GM19452 (cell line): ENCODE results near the gene DTNBP1.

Experiments
- ATAC-seq: cut with Tn5 transposase; IDR thresholded peaks from one replicate; pipeline ENCODE4 v1.9.1; 2021; ENCODE audit not compliant: unreplicated experiment

The DTNBP1 gene

GRCh38 chr6:15594512-15595259 is 68.1 kb downstream of the DTNBP1 start:
- ATAC-seq: no peak

DNA sequence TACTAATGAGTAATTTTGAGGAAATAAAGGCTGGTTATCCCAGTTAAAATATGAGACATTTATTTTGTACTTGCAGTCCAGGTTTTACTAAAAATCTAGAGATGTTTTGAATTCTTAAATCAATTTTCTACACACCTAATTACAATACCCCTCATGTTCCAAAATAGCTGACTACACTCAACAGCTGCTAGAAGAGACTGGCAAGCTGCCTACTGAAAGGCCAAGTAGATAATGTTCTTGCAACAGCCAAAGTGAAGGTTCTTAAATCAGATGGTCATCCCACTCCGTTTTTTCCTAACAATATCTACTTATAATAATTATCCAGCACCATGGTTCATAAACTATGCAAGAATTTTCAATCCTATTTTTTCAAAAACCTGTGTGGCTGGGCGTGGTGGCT is 69.0 kb downstream of the DTNBP1 start:
- no peak for ATAC-seq

GRCh38 chr6:15592610-15593009 is 70.2 kb downstream of the DTNBP1 start:
- ATAC-seq: no peak

DNA sequence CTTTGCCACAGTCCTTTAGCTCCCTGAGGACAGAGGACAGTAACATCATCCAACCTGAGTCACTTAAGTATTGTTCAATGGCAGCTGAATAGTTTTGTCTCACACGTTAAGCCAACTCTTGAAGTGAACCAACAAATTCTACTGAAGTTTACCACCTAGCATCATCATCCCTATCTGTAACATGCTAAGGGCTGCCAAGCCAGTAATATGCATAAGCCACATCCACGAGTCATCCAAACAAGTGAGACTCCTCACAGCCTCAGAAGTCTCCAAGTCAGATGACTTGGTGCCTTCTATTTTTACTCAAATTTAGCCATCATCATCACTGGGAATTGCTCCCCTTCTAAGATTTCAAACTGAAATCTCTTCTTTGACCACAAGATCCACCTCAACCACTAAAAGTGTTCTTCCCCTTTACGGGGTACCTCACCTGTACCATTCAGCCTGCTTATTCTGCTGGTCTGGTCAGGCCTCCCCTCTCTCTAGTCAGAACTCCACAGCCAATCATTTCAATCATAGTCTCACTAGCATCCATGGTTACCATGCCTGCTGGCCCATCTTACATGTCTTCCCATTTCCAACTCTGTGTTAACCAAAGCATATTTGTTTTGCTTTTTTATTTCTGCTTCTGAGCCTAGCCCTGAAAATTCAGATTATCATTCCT is 73.7 kb downstream of the DTNBP1 start:
- no peak for ATAC-seq

GRCh38 chr6:15586503-15586902 is 76.3 kb downstream of the DTNBP1 start:
- no peak for ATAC-seq

DNA sequence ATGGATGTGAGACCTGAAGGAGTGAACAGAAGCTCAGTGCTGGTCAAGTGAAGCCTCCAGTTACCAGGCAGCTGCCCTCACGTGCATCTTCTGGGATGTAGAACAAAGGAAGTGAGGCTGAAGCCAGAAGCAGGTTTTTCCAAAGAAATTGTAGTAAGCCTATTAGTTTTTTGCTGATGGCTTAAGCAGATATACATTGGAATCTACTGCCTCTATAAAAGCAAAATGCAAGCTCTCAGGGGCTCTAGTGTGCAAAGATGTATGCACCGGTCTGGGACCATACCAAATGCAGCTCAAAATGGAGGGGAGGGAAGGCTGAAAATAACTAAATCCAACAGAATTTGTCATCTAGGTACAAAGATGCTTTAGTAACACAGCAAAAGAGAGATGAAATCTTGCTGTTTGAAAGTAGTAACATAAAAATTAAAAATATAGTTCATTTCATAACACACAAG is 77.0 kb downstream of the DTNBP1 start:
- ATAC-seq: no peak

DNA sequence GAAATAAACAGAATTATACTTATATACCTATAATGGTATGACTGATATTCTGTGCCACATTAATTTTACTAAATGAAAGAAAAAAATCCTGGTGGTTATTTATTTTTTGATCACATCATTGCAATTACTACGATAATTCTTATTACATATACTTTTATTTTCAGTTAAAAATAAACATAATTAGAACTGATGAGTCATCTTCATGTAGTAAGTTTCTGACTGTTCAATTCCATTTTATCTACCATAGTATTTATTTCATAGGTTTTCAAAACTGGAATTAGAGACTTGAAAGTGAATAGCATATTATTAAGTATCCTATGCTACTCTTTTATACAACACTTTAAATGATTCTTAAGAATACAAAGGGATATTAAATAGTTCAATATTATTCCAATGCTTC is 80.3 kb downstream of the DTNBP1 start:
- no peak for ATAC-seq

GRCh38 chr6:15581751-15582150 is 81.1 kb downstream of the DTNBP1 start:
- ATAC-seq: no peak

DNA sequence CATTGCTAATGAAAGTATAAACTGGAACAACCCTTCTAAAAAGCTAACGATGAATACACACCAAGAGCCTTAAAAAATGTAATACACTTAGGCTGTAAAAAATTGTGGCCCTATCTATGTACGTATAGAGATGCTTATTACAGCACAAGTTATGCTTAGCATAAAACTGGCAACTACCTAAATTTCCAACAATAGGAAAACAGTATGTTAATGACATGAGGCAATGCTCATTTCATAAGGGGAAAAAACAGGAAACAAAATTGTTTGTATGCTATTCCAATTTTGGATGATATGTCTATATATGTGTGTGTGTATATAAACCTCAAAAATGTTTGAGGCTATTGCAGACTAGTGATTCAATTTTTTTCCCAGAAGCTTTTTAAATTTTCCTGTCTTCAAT is 82.5 kb downstream of the DTNBP1 start:
- no peak for ATAC-seq

GRCh38 chr6:15578716-15579391 is 84.0 kb downstream of the DTNBP1 start:
- no peak for ATAC-seq

- no peak for ATAC-seq
Measured at GRCh38 chr6:15577550-15578171, 85.2 kb downstream of the DTNBP1 start.

- no peak for ATAC-seq
Measured at GRCh38 chr6:15577106-15577505, 85.7 kb downstream of the DTNBP1 start.

- no peak for ATAC-seq
Measured at GRCh38 chr6:15575357-15576033, 87.3 kb downstream of the DTNBP1 start.

- no peak for ATAC-seq
Measured at GRCh38 chr6:15574486-15574885, 88.3 kb downstream of the DTNBP1 start.

DNA sequence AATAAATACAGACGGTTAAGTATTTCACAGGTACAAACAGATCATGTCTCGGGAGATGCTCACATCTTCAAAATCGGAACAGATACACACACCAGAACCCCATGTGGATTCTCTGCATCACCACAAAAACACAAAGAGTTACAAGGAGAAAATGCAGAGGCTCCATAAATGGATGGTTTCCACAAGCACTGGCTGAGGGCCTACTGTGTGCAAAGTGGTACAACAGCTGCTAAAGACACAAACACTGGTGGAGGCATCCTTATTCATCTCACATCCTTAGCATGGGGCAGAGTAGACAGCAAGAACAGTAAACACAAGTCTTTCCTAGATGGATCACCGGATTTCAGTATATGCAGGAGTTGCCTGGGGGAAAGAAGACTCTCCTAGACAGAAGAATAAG is 88.8 kb downstream of the DTNBP1 start:
- ATAC-seq: no peak

DNA sequence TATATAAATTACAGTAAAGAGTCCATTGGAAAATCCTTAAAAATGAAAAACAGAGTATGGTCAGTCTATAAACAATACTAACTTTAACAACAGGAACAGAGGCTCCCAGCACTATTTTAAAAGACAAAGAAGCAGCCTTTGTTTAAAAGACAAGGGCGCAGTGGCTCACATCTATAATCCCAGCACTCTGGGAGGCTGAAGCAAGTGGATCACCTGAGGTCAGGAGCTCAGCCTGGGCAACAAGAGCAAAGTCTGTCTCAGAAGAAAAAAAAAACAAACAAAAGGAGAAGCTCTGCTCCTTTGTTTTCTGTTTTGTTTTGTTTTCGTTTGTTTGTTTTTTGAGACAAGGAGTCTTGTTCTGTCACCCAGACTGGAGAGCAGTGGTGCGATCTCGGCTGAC is 89.4 kb downstream of the DTNBP1 start:
- ATAC-seq: no peak

DNA sequence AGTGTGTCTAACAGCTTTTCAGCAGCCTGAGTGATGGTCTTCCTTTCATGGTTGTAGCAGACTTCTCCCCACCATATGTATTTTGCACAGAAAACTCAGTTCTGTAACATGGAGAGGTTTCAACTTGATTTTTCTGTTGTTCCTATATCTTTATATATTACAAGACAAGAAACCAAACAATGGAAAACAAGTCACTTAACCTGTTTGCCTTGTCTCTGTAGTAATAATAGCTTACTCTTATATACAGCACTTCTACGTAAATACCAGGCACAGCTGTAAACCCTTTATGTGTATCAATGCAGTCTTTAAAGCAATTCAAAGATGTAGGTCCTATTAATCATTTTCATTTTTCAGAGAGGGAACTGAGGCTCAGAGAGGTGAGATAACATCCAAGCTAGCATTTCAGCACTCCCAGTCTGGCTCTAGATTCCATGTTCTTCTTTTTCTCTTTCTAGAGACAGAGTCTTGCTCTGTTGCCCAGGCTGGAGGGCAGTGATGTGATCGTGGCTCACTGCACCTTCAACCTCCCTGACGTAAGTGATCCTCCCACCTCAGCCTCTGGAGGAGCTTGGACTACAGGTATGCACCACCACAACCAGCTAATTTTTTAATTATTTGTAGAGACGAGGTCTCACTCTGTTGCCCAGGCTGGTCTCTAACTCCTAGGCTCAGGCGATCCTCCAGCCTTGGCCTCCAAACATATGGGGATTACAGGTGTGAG is 90.4 kb downstream of the DTNBP1 start:
- ATAC-seq: no peak

- ATAC-seq: no peak
Measured at GRCh38 chr6:15570171-15570570, 92.7 kb downstream of the DTNBP1 start.

DNA sequence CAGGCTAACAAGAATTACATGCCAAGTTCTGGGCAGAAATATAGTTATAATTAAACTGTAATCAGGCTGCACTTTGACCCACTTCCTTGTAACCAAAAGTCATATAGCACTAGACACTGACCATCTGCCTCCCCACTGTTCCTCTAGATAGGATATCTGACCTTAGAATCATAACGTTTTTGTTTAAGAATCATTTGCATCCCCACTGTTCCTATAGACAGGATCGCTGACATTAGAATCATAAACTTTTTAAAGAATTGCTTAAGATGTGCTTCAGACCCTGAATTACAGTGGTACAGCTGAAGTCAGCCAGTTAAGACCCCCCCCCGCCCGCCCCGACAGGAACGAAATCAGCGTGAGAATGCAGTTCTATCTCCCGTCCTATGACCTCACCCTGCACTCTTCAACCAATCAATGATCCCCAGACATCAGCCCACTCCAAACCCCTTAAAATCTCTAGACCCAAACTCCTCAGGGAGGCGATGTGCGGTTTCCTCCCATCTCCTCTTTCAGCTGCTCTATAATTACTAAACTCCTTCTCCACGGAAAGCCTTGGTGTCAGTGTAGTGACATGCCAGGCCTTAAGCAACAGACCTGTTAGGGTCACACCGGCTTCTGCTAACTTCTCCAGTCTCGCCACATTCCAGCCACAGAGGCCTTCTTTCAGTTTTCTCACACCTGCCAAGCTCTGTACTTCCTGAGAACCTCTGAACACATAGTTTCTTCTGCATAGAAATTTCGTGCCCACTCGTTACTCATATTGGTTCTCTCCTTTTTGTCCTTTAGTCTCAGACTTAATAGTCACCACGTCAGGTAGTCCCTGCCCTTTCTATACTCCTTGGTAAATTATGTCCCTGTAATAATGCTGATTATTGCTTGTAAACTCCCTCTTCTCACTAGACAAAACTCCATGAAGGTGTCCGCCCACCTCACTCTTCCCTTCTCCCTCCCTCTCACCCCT is 93.5 kb downstream of the DTNBP1 start:
- no peak for ATAC-seq
